Thyroid gland (tissue), 4 donors: ENCODE data around the gene SKOR2. TPM values are rescaled to one million over a fixed set of nuclear protein-coding genes. Genes with fewer than 3 reads are reported as not detected.
"Not testable (repeated sequence)": the region's sequence is repeated elsewhere in the genome, so short reads cannot be mapped to it uniquely, and the experiment has no call there.

Experiments used
- DNase-seq, 2 donors: peaks; one replicate each; pipeline ENCODE4 v3.0.0-alpha.2; 2019
- H3K27ac ChIP-seq, 3 donors: fragments of 200-600 bp; sonication (generic); 1 replicate in 2 of 3; 2 replicates in 1 of 3; pipeline ENCODE4 v1.5.1; 2016 to 2019; ENCODE audit warnings: mild to moderate bottlenecking in 1 of 3, moderate library complexity in 1 of 3
- H3K27me3 ChIP-seq: fragments of 200-600 bp; sonication (generic); one replicate; pipeline ENCODE4 v1.5.1; 2019
- H3K36me3 ChIP-seq, 2 donors: fragments of 200-600 bp; sonication (generic); one replicate each; pipeline ENCODE4 v1.5.1; 2016 to 2019
- H3K4me1 ChIP-seq, 2 donors: fragments of 200-600 bp; sonication (generic); one replicate each; pipeline ENCODE4 v1.5.1; 2017 to 2019
- H3K4me3 ChIP-seq, 3 donors: fragments of 200-600 bp; sonication (generic); replicated peaks in 1 of 3; 1 replicate in 2 of 3; 2 replicates in 1 of 3; pipeline ENCODE4 v1.5.1; 2016; ENCODE audit warnings: mild to moderate bottlenecking in 1 of 3
- H3K9me3 ChIP-seq: fragments of 200-600 bp; sonication (generic); one replicate; pipeline ENCODE4 v1.5.1; 2017
- POLR2A ChIP-seq, 2 donors: fragments of 450-650 bp; IDR thresholded peaks; one replicate each; pipeline ENCODE4 v1.6.1; 2017; ENCODE audit warnings: antibody characterized with exemption in 2 of 2, mild to moderate bottlenecking in 2 of 2, moderate library complexity in 1 of 2
- WGBS, 2 donors: methylation state at CpG; one replicate each; pipeline ENCODE4 v1.1.5; 2017; 5-methylcytosine and 5-hydroxymethylcytosine counted together
- intact Hi-C: fragments of 100-400 bp; cut with DNase I; formaldehyde crosslinking; loops from one replicate; pipeline ENCODE4 v1.15.1; 2023
- total RNA-seq, 4 donors: library from RNA; depleted of rRNA; stranded (reverse); fragments of >200 nt; gene quantifications; one replicate each; pipeline ENCODE4 v1.2.3, GENCODE V29; 2016
- TF ChIP-seq, protein P1 (sequence below), 6 experiments: fragments of 200-600 bp in 3 of 6; fragments of 450-650 bp in 3 of 6; sonication (generic) in 3 of 6; IDR thresholded peaks; one replicate each; pipeline ENCODE4 v1.5.1; 2016 to 2019; ENCODE audit warnings: antibody characterized with exemption in 6 of 6, mild to moderate bottlenecking in 2 of 6, inconsistent platforms in 1 of 6, moderate library complexity in 1 of 6

SKOR2 gene
- total RNA-seq, 4 donors from 2014 or later = not detected

DNA sequence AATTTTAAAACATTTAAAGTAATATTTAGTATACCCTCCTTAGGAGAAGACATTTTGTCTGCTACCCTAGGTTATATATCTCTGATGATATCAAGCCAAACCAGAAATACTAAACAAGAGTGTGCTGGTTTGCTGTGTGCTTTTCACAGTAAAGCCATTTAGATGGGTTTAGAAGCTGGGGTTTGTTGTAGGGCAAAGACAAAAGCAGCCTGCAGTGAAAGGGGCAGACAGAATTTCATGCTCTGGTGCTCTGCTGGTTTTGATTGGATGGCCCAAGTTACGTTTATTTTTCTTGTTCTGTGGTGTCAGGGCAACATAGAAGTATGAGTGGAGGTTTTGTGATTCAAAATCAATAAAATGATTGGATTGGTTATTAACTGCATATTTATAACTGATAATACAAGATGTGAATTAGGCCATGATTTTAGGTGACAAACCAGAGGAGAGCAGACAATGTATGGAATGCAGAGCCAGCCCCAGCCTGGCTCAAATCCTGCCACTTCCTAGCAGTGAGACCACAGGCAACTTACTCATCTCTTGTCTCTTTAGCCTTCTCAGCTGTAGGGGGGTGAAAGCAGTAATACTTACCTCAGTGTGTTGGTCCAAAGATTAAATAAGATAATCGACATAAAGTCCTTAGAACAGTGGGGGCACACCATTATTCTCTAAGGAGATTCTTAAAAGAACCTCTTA is 44.4 kb downstream of the SKOR2 start:
- 43 to 59% methylated on average over 2 of the region's 2 CpGs for WGBS, 2 donors
- DNase-seq = no peak
- Histone ChIP-seq H3K9me3 (no peaks in the 10 kb centered on the region), H3K4me3 (no peak overlapping the region), H3K4me1 (no peaks in the 10 kb centered on the region), H3K36me3 (no peaks in the 10 kb centered on the region), H3K27ac (no peak overlapping the region), H3K27me3 (no peaks in the 10 kb centered on the region)
- intact Hi-C loops = loop anchor here (5.0 kb wide), 1 partner anchor 110 kb away; no protein-coding TSS in a partner anchor
- TF ChIP-seq, protein P1, sequence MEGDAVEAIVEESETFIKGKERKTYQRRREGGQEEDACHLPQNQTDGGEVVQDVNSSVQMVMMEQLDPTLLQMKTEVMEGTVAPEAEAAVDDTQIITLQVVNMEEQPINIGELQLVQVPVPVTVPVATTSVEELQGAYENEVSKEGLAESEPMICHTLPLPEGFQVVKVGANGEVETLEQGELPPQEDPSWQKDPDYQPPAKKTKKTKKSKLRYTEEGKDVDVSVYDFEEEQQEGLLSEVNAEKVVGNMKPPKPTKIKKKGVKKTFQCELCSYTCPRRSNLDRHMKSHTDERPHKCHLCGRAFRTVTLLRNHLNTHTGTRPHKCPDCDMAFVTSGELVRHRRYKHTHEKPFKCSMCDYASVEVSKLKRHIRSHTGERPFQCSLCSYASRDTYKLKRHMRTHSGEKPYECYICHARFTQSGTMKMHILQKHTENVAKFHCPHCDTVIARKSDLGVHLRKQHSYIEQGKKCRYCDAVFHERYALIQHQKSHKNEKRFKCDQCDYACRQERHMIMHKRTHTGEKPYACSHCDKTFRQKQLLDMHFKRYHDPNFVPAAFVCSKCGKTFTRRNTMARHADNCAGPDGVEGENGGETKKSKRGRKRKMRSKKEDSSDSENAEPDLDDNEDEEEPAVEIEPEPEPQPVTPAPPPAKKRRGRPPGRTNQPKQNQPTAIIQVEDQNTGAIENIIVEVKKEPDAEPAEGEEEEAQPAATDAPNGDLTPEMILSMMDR (IDR thresholded peaks at IDR 0.05) = no peak
- TF ChIP-seq POLR2A (IDR thresholded peaks at IDR 0.05) = no peak

GRCh38 chr18:47204908-47205522 is 46.4 kb downstream of the SKOR2 start:
- Histone ChIP-seq H3K36me3 (no peaks in the 10 kb centered on the region), H3K4me1 (no peaks in the 10 kb centered on the region), H3K9me3 (no peaks in the 10 kb centered on the region), H3K27ac (no peak overlapping the region), H3K4me3 (no peak overlapping the region), H3K27me3 (no peaks in the 10 kb centered on the region)
- peak; percentile 27 to 34 for DNase-seq
- TF ChIP-seq, protein P1 (IDR thresholded peaks at IDR 0.05) = peak; percentile 64 to 86 (median 76)
- no peak for TF ChIP-seq POLR2A (IDR thresholded peaks at IDR 0.05)
- intact Hi-C loops = loop anchor here (5.0 kb wide), 1 partner anchor 108 kb away; no protein-coding TSS in a partner anchor
- WGBS, 2 donors = 47 to 50% methylated on average over 3 of the region's 3 CpGs

DNA sequence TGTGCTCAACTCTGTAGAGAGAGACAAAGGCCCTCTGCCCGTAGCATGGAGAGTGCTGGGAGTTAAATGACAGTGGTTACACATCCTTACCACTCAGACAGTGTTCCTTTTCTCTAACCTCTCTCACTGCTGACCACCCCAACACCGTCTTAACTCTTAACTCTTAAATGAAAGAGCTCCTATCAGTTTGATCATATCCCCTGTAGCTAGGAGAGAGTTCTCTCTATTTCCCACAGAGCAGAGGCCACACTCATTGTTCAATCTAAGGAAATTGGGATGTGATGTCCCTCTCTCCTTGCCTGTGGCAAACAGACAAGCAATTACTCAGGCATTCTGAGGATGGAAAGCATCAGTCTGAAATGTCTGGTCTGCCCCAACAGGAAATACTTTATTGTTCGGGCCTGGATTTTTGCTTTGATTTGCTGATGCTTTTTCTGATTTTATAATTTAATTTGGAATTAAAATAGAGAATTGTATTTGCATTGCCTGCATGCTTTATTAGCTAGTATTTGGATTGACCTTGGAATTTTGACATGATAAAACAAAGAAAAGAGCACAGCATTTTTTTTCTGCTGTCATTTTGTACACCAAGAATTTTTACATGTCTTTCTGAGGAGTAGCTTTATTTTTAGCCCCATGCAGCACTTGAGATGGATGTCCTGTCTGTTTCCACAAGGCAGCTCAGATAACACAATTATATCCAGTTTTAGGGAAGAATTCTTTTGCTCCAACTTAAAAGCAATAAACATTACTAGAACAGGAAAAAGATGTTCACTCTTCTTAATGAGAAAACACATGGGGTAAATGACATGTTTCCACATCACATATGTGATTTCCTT is 47.6 kb downstream of the SKOR2 start:
- Histone ChIP-seq H3K4me3 (no peak overlapping the region), H3K27ac (no peak overlapping the region), H3K4me1 (no peaks in the 10 kb centered on the region), H3K9me3 (no peaks in the 10 kb centered on the region), H3K27me3 (no peaks in the 10 kb centered on the region), H3K36me3 (no peaks in the 10 kb centered on the region)
- no peak for TF ChIP-seq POLR2A (IDR thresholded peaks at IDR 0.05)
- TF ChIP-seq, protein P1 (IDR thresholded peaks at IDR 0.05) = no peak
- DNase-seq = no peak
- 50 to 63% methylated on average over 3 of the region's 3 CpGs for WGBS, 2 donors
- intact Hi-C loops = no loop called here

- DNase-seq, H3K9me3 ChIP-seq, H3K4me1 ChIP-seq, H3K4me3 ChIP-seq, H3K36me3 ChIP-seq, H3K27ac ChIP-seq, intact Hi-C loops, H3K27me3 ChIP-seq: not testable (repeated sequence)
- WGBS, 2 donors = 65% methylated on average over 3 of the region's 3 CpGs
Measured at GRCh38 chr18:47195961-47196360, 55.5 kb downstream of the SKOR2 start.

- intact Hi-C loops = no loop called here
- DNase-seq = no peak
- H3K9me3 ChIP-seq = no peaks in the 10 kb centered on the region
- H3K27ac ChIP-seq = no peak overlapping the region
- H3K4me3 ChIP-seq = no peak overlapping the region
- WGBS, 2 donors = 93 to 95% methylated on average over 2 of the region's 2 CpGs
- H3K36me3 ChIP-seq = no peaks in the 10 kb centered on the region
- H3K27me3 ChIP-seq = no peaks in the 10 kb centered on the region
- TF ChIP-seq, protein P1 (IDR thresholded peaks at IDR 0.05) = no peak
- no peak for TF ChIP-seq POLR2A (IDR thresholded peaks at IDR 0.05)
- no peaks in the 10 kb centered on the region for H3K4me1 ChIP-seq
Measured at GRCh38 chr18:47191961-47192360, 59.5 kb downstream of the SKOR2 start.
